HG02571 (cell line): Measurements from ENCODE around the gene DNAH1.

Experiments
- ATAC-seq: cut with Tn5 transposase; IDR thresholded peaks from one replicate; pipeline ENCODE4 v1.9.1; 2021; ENCODE audit warnings: mild to moderate bottlenecking, moderate library complexity; ENCODE audit not compliant: unreplicated experiment

The DNAH1 gene

DNA sequence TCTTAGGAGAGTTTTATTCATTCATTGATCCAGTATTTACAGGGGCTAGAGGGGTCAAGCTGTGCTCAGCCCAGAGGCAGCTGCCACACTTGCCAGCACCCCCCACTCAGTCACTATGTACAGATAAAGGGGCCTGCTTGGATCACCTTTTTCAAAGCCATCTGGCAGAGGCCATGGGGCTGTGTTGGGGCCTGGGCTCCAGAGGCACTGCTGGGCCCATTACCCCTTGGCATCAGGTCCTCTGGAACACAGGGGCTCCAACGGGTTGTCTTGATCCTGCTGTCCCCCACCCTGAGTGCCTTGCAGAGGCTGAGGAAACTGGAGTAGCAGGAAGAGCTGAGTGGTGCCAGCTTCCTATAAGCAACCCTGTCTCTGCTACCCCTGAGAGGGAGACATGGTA is 84.9 kb downstream of the DNAH1 start:
- ATAC-seq = no peak

DNA sequence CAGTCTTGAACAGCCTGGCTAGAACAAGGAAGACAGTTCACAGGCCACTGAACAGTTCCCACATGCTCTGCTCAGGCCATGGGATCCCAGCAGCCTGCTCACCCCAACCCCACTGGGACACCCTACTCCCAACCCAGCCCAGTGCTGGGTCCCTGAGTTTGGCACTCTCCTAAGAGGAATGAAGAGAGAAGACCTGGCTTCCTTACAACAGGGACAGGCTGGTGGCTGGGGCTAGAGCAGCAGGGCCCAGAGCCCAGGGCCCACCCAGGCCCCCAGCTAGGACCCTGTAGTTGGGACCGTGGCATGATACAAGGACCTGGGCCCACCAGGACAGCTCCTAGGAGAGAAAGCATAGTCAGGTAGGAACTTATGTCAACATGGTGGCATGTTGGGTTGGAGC is 85.4 kb downstream of the DNAH1 start:
- ATAC-seq = no peak

DNA sequence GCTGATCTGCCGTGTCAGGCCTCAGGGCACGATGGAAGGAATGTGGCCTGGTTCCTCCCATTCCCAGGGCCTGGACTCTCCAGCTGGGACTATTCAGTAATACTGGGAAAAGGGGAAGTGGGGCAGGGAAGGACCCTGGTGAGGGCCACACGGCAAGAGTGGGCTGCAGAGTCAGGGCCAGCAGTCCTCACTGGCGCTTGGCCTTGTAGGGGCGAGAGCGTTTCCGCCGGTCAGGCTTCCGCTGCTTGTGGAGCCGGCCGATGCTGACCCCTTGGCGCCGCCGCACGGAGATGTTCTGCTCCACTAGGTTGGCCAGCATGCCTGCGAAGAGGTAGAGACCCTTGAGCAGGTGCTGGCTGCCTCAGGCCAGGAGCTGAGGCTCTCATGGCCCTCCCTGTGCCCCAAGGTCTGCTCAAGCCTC is 86.0 kb downstream of the DNAH1 start:
- ATAC-seq = no peak

DNA sequence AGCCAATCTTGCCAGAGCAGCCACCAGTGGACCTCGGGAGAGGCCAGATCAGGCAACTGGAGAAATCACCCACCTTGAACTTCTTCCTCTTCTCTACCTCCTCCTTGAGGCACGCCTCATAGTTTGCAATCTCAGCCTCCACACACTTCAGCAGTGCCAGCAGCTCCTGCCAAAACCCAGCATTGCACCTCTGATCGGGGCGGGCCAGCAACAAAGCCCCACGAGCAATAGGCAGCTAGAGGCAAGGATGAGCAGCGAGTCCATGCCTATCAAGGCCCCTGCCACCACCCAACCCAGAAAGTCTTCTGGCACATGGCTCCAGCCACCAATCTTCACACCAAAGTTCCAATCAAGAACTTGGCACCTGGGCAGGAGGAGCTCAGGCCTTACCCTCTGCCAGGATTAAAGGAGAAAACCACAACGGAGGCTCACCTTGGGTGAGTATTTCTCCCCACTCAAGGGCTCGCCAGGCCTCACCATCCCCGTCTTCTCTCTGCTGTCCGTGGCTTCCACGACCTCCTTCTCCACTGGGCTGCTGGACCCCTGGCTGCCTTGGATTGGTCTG is 86.7 kb downstream of the DNAH1 start:
- no peak for ATAC-seq

DNA sequence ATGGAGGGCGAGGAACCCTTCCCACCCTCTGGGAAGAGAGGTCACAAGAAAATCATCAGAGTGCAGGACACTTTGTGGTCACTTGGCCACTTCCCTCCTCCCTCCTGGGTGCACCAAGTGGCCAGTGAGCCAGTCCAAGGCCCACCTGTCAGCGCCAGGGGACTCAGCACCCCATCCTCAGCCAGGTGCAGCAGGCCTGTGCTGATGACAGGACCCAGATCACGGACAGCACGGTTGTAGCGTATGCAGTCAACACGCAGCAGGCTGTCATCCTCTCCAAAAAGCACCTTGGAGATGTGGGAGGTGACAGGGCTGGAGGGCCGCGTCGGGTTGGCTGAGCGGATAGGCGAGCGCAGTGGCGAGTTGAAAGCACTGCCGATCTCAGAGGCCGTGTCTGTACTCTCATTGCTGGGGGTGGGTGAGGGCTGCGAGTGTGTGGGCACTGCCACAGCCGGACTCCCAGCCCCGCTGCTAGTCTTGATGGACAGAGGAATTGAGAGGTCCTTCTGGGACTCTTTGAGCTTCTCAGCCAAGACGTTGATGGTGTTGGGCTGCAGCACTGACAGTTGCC is 87.2 kb downstream of the DNAH1 start:
- no peak for ATAC-seq

DNA sequence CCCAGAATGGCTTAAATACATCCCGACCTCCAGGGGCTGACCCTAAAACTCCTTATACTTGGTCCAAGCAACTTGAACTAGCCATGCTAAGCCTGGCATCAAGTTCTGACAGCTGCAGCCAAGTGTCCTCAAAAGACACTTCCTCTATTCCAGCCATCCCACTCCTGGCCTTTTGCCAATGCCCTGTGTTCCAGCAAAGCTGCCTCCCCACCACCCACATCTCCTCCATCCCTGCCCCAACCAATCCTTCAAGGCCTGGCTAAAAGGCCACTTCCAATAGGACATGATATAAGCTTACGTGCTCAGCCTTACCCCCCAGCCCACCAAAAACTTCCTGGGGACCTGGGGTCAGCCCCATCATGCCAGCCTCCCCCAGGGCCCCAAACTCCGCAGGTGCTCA is 87.8 kb downstream of the DNAH1 start:
- no peak for ATAC-seq

DNA sequence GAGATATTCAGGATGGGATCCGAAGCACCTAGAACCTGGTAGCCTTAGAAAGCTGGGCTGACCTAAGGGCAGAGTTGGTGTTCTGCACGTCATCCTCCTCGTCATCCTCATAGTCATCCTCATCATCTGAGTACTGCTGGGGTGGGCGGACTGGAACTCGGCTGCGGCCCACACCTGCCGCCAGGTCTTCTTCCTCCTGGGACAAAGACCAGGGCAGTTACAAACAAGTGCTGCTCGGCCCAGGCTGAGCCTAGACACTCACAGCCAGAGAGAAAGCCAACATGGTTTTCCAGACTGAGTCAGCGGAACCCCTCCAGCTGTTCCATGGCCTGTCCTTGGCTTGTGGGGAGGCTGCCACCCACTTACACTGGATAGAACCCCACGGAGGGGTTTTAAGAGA is 88.3 kb downstream of the DNAH1 start:
- ATAC-seq = no peak

DNA sequence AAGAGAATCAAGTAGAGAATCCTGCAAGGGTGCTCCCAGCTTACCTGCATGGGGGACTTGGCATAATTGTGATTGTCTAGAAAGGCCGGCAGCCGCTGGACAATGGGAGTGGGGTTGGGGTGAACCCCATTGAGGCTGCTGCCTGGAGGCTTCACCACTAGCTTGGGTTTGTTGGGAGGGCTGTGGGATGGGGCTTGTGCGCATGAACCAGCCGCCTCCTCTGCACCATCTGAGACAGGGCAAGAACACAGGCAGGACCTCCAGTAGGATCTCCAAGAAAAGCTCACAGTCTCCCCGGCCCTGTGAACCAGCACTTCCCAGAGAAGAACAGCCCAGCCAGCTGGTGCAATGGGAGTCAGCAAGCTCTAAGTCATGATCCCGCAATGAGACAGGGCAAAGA is 88.9 kb downstream of the DNAH1 start:
- no peak for ATAC-seq

DNA sequence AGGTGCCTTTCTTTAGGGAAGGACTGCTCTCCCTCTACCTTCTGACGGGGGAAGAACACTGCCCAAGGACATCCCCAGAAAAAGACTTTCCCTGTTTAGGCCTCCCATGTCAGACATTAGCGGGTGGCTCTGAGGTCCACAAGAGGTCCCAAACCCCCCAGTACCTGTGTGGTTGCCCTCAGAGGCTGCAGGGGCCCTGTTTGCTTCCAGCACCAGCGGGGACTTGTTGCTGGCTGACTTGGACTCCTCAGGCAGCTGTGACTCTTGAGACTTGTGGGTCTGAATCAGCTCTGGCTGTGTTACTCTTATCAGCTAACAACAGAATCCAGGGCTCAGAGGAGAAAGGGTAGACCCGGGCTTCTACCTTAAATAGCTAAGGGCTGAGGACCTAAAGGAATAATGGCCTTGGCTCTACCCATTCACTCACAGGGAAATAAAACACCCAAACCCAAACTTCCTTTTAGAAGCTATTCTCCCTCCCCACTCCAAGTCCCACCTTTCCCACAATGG is 89.5 kb downstream of the DNAH1 start:
- ATAC-seq = no peak

DNA sequence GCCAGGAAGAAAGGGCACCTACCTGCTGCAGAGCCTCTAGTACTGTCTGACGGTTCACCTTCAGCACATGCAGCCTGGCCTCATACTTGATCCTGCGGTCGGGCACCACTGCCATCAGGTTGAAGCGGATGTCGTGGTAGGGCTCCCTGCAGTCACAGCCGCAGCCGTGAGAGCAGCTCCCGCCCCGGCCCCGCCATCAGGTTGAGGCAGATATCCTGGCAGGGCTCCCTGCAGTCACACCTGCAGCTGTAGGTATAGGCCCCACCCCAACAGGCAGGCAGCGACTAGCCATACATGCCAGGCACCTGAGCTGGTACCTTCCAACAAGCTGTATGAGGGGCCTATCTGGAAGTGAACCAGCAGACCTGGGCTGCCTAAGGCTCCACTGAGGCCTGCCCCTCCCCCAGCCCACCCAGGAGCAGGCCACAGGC is 90.1 kb downstream of the DNAH1 start:
- no peak for ATAC-seq

DNA sequence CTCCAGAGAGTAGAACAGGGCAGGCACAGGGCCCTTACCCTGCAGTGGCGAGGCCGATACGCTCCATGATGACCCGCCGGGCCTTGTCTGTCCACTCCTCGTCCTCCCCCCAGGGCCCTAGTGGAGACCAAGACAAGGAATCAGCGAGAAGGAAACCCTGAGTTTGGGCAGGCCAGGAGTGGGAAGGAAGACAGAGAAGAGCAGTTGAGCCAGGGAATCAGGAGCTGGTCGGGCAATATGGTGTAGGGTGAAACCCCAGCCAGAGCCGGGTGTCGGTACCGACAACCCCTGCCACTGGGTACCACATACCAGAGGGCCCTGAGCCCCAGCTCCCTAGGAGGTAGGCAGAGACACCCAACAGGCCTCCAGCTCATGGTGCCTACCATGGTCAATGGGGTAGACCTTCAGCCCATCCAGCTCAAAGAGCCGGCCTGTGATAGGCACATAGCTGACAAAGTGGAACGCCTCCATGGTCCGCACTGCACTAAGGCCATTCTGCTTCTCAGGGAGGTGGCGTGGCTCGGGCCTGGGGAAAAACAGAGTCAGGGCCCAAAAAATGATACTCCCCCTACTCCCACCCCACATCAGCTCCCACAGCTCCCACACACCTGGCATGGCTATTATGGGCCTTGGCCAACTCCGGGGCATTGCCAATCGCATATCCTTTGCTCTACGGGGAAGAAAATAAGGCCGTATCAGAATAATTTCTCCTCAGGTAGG is 90.8 kb downstream of the DNAH1 start:
- no peak for ATAC-seq

DNA sequence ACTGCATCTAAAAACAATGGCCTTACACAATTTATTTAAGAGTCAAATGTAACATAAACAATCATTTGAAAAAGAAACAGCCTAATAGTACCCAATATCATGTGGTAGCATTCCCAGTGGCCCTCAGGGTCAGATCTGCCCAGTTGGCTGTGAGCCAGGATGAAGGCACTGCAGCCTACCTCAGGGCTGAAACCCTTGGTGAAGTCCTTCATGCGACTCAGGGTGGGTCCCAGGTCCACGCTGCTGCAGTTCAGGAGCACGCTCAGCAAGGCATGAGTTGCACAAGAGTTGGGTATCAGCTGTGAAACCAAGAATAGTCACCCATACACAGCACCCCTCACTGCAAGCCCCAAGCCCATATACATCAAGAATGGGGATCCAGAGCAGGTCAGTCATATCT is 91.7 kb downstream of the DNAH1 start:
- no peak for ATAC-seq

DNA sequence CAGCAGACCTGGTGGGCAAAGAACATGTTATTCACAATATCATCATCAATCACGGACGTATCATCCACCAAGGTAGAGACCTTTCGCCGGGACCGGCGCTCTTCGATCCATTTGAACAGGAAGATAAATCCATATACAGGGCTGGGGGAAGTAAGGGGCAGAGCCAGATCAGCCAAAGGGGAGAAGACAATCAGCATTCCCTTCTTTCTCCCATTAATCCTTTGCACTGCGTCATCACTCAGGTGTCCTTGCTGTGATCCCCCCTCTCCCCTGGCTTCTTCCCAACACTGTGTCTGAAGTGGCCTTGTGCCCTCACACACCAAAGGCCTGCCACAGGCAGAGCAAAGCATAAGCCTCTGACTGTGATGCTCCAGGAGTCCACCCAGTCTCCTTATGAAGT is 92.3 kb downstream of the DNAH1 start:
- no peak for ATAC-seq

DNA sequence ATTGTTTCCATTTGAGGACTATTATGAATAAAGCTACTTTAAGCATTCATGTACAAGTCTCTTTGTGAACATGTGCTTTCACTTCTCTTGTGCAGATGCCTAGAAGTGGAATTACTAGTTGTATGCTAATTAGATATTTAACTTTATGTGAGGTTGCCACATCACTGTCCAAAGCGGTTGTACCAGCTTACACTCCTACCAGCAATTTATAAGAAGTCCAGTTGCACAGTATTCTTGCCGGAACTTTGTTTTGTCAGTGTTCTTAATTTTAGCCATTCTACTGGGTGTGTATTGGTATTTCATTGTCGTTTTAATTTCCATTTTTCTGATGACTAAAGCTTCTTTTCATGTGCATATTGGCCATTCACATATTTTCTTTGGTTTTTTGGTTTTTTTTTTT is 99.7 kb downstream of the DNAH1 start:
- no peak for ATAC-seq

DNA sequence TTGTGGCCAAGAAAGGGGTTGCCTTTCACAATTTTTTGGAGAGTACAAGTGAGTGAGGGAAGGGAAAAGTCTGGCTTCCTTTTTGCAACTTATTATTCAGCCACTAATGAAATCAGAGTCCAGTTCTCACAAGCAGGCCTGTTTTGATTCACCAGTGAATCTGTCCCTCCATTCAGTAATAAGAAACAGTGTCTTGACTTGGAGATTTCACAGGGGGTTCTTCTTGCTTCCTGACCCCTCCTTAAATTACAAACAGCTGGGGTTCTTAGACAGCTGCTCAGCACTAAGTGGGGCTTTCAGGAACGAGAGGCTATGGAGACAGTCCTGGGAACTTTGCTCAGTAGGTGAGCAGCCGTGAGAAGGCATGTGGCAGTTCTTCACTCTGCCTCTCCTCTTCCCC is 104.3 kb downstream of the DNAH1 start:
- ATAC-seq = no peak

DNA sequence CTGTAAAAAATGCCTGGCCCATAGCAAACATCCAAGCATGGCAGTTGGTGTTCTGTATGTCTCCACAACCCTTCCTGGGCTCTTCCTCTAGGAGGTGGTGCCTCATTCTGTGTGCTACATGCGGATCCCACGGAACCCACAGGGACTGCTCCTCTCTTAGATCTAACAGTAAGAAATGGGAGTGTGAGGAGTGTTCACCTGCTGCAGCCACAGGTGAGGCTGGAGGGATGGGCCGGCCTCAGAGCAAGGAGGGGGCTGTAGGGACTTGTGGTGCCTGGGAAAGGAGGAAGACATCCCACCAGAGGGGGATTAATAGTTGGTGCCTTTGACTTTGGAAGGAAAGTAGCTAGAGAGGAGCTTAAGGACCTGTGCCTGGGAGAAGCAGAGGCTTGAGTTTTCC is 106.5 kb downstream of the DNAH1 start:
- ATAC-seq = no peak

DNA sequence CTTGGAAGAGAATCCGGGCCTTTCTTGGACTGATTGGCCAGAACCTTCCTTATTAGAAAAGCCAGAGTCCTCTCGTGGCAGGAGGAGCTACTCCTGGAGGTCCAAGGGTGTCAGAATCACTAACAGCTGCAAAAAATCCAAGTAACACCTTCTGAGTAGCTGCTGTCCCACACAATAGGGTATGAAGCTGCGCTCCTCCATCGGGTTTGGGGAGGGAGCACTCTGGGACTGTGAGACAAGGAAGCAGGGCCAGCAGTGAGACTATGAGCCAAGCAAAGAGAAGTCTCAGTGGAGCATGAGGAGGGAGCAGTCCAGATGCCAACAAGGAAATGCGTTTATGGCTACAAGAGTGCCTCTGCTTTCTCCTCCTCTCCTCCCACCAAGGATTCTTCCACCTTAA is 107.1 kb downstream of the DNAH1 start:
- ATAC-seq = no peak

DNA sequence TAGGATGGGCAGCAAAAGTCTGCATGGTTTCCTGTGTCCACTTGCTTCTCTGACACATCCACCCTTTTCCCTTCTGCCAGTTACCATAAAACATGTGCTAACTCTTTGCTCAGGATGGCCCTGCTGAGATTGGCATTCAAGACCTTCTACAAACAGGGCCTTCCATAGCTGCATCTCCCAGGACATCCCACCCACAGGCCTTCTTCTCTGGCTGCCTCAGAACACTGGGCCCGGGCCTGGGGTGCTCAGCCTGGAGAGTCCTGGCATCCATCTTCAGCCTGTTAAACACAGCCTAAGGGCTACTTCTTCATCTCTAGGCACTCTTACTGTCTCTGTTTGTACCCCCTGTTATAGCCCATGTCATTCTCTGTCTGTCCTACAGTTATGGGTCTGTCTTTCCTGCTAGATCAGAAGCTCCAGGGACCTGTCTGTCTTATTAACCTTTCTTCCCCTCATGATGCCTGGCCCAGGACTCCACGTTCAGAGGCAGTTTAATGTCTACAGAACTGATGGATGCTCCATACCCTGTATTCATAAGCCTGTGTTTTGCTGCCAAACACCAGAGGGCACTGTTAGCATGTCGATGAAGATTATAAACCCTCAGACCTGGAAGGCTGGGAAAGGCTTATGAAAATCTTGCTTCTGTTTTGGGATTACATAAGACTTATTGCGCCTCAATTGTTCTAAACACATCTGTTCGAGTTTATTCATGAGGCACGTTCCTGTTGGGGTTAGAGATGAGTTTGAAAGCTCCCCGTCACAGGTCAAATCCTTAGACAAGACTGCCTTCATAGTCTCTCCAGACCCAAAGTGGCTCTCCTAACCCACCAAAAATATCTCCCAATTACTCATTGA is 112.3 kb downstream of the DNAH1 start:
- ATAC-seq = no peak

DNA sequence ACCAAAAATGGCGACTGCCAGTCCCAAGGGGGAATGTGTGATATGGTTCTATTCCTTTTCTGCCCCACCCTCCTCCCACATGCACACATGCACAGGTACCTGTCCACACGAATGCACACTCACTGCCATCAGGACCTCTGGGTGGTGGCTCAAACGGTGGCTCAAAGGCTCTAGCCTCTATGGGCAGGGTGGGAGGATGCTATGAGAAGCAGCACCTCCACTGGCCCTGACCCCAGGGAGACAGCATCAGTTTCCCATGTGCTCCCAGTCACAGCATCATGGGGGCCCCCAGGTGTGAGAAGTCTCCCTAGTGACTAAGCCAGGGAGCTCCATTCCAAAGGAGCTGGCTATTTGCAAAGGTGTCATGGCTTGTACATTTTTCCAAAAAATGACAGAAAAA is 112.9 kb downstream of the DNAH1 start:
- no peak for ATAC-seq

DNA sequence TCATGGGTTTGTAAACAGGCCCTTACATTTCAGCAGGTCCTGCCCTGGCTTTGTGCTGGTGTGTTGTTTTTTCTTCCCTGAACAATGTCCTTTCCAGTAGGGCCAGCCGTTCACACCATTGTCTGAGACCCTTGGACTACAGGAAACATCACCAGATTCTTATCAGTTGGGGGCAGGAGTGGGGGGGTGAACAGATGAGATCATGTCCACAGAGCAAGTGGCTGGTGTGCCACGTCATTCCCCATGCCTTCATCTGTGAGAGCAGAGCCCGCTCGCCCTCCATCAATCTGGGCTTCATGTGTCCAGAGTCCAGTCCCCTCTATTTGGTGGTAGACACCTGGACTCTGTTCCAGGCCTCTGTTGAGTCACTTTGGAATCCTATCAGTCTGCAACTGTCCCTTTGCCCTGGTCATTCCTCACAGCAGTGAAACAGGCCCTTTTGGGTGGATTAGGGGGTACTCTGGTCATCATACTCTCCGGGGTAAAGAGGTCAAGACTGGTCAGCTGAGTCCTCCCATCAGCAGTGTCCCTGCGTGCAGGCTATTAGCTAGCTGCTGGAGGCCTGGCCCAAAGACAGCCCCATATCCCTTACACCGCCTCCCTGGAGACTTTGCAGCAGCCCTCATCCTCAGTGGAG is 113.8 kb downstream of the DNAH1 start:
- ATAC-seq = no peak

DNA sequence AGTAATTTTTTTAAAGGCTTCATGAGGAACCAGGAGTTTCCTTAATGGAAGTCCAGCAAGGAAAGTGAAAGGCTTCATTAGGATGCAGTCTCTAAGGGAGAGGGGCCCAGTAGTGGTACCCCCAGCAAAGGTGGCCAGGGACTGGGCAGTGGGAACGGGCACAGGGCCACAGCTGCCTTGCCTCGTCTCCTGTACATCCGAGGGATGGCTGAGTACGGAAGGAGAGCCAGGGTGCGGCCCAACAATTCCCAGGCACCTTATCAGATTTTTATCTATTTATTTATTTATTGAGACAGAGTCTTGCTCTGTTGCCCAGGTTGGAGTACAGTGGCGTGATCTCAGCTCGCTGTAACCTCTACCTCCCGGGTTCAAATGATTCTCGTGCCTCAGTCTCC is 114.3 kb downstream of the DNAH1 start:
- ATAC-seq = no peak
